Pancreas (tissue), 10 donors: ENCODE results near the gene COL5A1. TPM values are rescaled to one million over a fixed set of nuclear protein-coding genes. Genes with fewer than 3 reads are reported as not detected.

Experiments
- ATAC-seq, 4 donors: fragments of 200-7000 bp; cut with Tn5 transposase; one replicate each; pipeline versions ENCODE4 v1.8.0 to v1.9.1; 2020; ENCODE audit warnings: mild to moderate bottlenecking in 4 of 4, moderate library complexity in 4 of 4
- DNase-seq, 6 donors: peaks; one replicate each; pipeline ENCODE4 v3.0.0-alpha.2; 2020
- FAIRE-seq: peaks from 2 replicates; lab custom pipeline; 2012; peaks lifted over from hg19 to GRCh38; lab: Jason Lieb, UNC
- H3K27ac ChIP-seq, 4 donors: fragments of 200-600 bp; sonication (generic); 1 replicate in 3 of 4; 2 replicates in 1 of 4; pipeline versions ENCODE4 v1.5.0 to v1.8.0; 2020
- H3K27me3 ChIP-seq, 4 donors: fragments of 200-600 bp; one replicate each; pipeline ENCODE4 v1.8.0; 2021
- H3K36me3 ChIP-seq, 3 donors: fragments of 200-600 bp; sonication (generic) in 1 of 3; one replicate each; pipeline versions ENCODE4 v1.5.0 to v1.8.0; 2020 to 2021
- H3K4me1 ChIP-seq, 3 donors: fragments of 200-600 bp; one replicate each; pipeline ENCODE4 v1.8.0; 2021
- H3K4me3 ChIP-seq, 4 donors: fragments of 200-600 bp; sonication (generic) in 2 of 4; one replicate each; pipeline versions ENCODE4 v1.5.0 to v1.8.0; 2020 to 2021
- H3K9me3 ChIP-seq, 4 donors: fragments of 200-600 bp; one replicate each; pipeline ENCODE4 v1.8.0; 2021
- WGBS, 2 donors: extraction: QIAGEN DNeasy Blood & Tissue Kit; methylation state at CpG; one replicate each; pipeline ENCODE4 v1.1.7; 2013; 5-methylcytosine and 5-hydroxymethylcytosine counted together
- intact Hi-C, 3 donors: fragments of 100-400 bp; cut with DNase I; formaldehyde crosslinking; loops; one replicate each; pipeline versions ENCODE4 v1.11.1 to v1.14.2; 2022
- polyA plus RNA-seq, 2 donors: library from polyadenylated mRNA; stranded (reverse); fragments of 200-250 nt; gene quantifications; one replicate each; pipeline ENCODE4 v1.2.3, GENCODE V29; 2013
- total RNA-seq, 6 donors: library from RNA; stranded (reverse); fragmentation: NEBNext Ultra II Directional in 4 of 6; extraction: Animal tissue kit (Norgen Biotek cat#: 25700) in 4 of 6; gene quantifications; one replicate each; pipeline versions ENCODE4 v1.2.1 to v1.2.4, GENCODE V29; 2021 to 2023
- TF ChIP-seq, protein P1 (sequence below), 4 donors: fragments of 200-600 bp; sonication (generic) in 3 of 4; IDR thresholded peaks; one replicate each; pipeline versions ENCODE4 v1.5.0 to v1.8.0; 2021; ENCODE audit warnings: antibody characterized with exemption in 4 of 4
- donor health status: healthy with polysubstance abuse.
- donor health status: DM: no; HTN: no; CAD: no; lungs with moderate emphysema.
- donor health status: DM: no; HTN: no; CAD: no.
- donor health status: control.
- donor health status: control.
- donor health status: Bipolar disorder and iron deficiency.
- donor health status: DM: yes; HTN: yes; CAD: no.
- donor health status: DM: no; HTN: no; CAD: no.
- donor health status: DM: no; HTN: no; CAD: no.
- donor health status: DM: yes; HTN: yes; CAD: no.

Gene COL5A1
- total and polyA plus RNA-seq, 8 donors, result 1.2 to 62.8 (median 3.5) TPM

DNA sequence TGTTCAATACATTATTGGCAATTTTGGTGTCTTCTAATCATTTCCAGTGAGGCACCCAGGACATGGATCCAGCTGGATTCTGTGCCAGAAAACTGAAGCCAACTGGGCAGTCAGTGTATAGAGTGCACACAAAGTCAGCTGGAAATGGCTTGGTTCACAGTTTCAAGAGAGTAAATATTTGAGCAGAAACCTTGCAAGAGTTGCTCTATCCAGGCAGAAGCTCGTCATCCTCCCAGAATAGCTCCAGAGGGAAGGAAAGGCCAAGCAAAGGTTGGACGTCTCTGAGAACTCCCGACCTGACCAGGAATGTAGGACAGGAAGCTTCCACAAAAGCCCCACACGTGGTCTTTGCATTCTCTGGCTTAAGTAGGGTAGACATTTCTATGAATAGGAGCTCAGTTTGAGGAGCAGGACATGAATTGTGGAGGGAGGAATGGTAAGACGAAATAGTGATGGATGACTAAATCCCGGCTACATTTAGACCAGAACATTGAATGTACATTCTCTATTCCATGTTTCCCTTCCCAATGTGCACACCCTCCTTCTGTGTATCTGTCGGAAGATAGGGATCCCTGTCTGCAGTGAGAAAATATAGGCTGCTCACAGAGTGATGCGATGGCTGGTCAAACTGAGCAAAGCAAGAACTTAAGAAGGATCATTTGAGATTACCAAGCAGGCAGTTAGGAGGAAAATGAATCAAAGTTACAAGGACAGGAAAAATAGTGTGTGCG lies 166.3 kb downstream of the COL5A1 start:
- intact Hi-C loops, result no loop called here
- Histone ChIP-seq H3K27me3 (no peaks in the 10 kb centered on the region), H3K4me1 (no peaks in the 10 kb centered on the region), H3K27ac (no peak overlapping the region), H3K36me3 (no peaks in the 10 kb centered on the region), H3K9me3 (no peaks in the 10 kb centered on the region), H3K4me3 (no peak overlapping the region)
- DNase-seq (no peak), ATAC-seq (peak in 3 of 4 donors; percentile 33 to 71 (median 42)), FAIRE-seq (no peak)
- 45 to 48% methylated on average over 9 of the region's 9 CpGs for WGBS, 2 donors
- TF ChIP-seq, protein P1, sequence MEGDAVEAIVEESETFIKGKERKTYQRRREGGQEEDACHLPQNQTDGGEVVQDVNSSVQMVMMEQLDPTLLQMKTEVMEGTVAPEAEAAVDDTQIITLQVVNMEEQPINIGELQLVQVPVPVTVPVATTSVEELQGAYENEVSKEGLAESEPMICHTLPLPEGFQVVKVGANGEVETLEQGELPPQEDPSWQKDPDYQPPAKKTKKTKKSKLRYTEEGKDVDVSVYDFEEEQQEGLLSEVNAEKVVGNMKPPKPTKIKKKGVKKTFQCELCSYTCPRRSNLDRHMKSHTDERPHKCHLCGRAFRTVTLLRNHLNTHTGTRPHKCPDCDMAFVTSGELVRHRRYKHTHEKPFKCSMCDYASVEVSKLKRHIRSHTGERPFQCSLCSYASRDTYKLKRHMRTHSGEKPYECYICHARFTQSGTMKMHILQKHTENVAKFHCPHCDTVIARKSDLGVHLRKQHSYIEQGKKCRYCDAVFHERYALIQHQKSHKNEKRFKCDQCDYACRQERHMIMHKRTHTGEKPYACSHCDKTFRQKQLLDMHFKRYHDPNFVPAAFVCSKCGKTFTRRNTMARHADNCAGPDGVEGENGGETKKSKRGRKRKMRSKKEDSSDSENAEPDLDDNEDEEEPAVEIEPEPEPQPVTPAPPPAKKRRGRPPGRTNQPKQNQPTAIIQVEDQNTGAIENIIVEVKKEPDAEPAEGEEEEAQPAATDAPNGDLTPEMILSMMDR (IDR thresholded peaks at IDR 0.05), result no peak

DNA sequence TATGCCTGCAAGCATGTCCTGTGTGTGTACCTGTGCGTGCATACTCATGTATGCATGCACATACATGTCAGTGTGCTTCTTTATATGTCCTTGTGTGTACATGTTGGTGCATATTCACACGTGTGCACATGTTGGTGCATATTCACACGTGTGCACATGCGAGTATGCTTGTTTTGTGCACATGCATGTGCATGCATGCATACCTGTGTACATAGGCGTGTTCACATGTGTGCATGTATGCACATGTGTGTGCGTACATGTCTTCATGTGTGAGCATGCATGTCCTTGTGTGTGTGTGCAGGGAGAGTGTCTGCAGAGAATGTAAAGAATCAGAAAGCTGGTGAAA lies 166.8 kb downstream of the COL5A1 start:
- intact Hi-C loops, result no loop called here
- no peak for DNase-seq
- Histone ChIP-seq H3K4me1 (no peaks in the 10 kb centered on the region), H3K27me3 (no peaks in the 10 kb centered on the region), H3K27ac (no peak overlapping the region), H3K4me3 (no peak overlapping the region), H3K36me3 (no peaks in the 10 kb centered on the region), H3K9me3 (no peaks in the 10 kb centered on the region)
- 59 to 75% methylated on average over 6 of the region's 6 CpGs for WGBS, 2 donors
- ATAC-seq, result no peak
- TF ChIP-seq, protein P1 (IDR thresholded peaks at IDR 0.05), result no peak
- FAIRE-seq, result no peak

DNA sequence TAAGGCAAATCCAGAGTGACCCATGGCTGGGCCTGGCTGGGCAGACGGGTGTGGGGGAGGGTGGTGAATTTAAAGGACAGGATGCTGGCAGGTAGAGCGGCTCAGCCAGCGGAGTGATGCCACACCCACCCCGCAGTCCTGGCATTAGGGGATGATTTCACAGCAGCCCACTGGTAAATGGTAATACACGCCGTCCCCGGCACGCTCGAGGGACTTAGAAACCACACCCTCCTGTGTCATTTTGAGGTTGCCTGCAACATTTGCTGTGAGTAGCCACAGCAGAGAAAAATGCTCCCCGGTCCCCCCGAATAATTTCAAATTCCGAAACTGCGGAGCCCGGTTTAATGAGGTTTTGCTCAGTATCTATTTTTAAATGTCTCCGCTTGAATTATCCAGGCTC lies 167.7 kb downstream of the COL5A1 start:
- intact Hi-C loops, result no loop called here
- H3K36me3 ChIP-seq, result no peaks in the 10 kb centered on the region
- H3K4me1 ChIP-seq, result no peaks in the 10 kb centered on the region
- FAIRE-seq (no peak), DNase-seq (no peak), ATAC-seq (no peak)
- H3K4me3 ChIP-seq, result no peak overlapping the region
- no peaks in the 10 kb centered on the region for H3K9me3 ChIP-seq
- TF ChIP-seq, protein P1 (IDR thresholded peaks at IDR 0.05), result no peak
- H3K27me3 ChIP-seq, result no peaks in the 10 kb centered on the region
- no peak overlapping the region for H3K27ac ChIP-seq
- 77 to 87% methylated on average over 15 of the region's 15 CpGs for whole genome bisulfite sequencing, 2 donors

DNA sequence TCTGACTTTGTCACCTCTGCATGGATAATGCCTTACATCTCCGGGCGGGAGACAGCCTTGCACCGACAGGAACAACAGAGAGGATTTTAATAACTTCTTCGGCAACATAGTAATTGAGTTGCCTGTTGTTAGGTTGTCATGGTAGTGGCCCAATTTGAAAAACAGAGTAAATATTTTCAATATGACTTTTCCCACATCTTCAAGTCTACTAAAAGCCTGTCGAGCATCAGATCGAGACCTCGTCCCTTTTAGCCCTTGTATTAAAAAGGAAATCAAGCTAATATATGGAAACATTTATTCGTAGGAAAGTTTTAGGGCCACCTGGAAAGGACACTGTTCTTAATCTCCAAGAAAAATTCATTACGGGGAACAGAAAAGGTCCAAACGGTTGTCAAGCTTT lies 168.2 kb downstream of the COL5A1 start:
- H3K27ac ChIP-seq, result no peak overlapping the region

More for the DNA sequence above, 168.2 kb downstream of the COL5A1 start:
- 58 to 76% methylated on average over 10 of the region's 10 CpGs for WGBS, 2 donors
- TF ChIP-seq, protein P1 (IDR thresholded peaks at IDR 0.05), result no peak
- no peaks in the 10 kb centered on the region for H3K27me3 ChIP-seq
- intact Hi-C loops, result no loop called here
- no peak overlapping the region for H3K4me3 ChIP-seq
- no peaks in the 10 kb centered on the region for H3K36me3 ChIP-seq
- FAIRE-seq (no peak), DNase-seq (no peak), ATAC-seq (no peak)
- no peaks in the 10 kb centered on the region for H3K9me3 ChIP-seq
- H3K4me1 ChIP-seq, result no peaks in the 10 kb centered on the region
